Measurements from ENCODE around the gene CTF1.

DNA sequence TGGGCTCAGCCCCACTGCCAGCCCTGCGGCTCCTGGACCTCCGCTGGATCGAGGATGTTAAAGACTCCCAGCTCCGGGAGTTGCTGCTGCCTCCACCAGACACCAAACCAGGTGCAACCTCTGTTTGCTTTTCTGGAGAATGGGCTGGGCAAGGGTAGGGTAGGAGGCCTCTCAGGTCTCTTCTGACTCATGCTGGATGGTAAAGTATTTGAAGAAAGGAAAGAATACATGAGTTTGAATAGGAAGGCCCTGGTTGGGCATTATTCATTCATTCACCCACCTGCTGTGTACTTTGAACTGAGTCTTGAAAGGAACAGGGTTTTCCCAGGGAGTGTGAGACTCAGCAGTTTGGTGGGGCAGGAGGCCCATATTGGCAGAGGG lies 46.0 kb downstream of the CTF1 start:
- TF ChIP-seq, protein P1, sequence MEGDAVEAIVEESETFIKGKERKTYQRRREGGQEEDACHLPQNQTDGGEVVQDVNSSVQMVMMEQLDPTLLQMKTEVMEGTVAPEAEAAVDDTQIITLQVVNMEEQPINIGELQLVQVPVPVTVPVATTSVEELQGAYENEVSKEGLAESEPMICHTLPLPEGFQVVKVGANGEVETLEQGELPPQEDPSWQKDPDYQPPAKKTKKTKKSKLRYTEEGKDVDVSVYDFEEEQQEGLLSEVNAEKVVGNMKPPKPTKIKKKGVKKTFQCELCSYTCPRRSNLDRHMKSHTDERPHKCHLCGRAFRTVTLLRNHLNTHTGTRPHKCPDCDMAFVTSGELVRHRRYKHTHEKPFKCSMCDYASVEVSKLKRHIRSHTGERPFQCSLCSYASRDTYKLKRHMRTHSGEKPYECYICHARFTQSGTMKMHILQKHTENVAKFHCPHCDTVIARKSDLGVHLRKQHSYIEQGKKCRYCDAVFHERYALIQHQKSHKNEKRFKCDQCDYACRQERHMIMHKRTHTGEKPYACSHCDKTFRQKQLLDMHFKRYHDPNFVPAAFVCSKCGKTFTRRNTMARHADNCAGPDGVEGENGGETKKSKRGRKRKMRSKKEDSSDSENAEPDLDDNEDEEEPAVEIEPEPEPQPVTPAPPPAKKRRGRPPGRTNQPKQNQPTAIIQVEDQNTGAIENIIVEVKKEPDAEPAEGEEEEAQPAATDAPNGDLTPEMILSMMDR (IDR thresholded peaks at IDR 0.05): no peak
- no peak for TF ChIP-seq EP300 (IDR thresholded peaks at IDR 0.05)

Data from sigmoid colon (tissue), 4 donors.